ENCODE results near the gene MEX3D. TPM values are rescaled to one million over a fixed set of nuclear protein-coding genes. Genes with fewer than 3 reads are reported as not detected.

The MEX3D gene
- total RNA-seq, 1 experiment from 2014 or later: 70.4 TPM

- Histone ChIP-seq H2BK15ac (ENCODE audit: low read depth, low read length) (no peak overlapping the region), H3K23ac (ENCODE audit: insufficient read length, low read depth, low read length) (no peak overlapping the region), H3K23me2 (ENCODE audit: insufficient read length, low read depth, low read length, poor library complexity, severe bottlenecking) (peaks cover 11% of the 10 kb centered on the region), H2AFZ (ENCODE audit: low read length) (no peak overlapping the region), H3K4me2 (ENCODE audit: insufficient read depth, insufficient read length, low read length) (no peak overlapping the region), H3K14ac (ENCODE audit: insufficient read depth, low read length) (no peak overlapping the region), H4K8ac (replicated peaks; ENCODE audit: insufficient read length, low read depth, low read length) (no peak overlapping the region), H2AK5ac (ENCODE audit: insufficient read length, low read length) (no peak overlapping the region), H2BK120ac (ENCODE audit: low read depth, low read length, poor library complexity, severe bottlenecking) (no peak overlapping the region), H3K9me3 (ENCODE audit: control insufficient read depth, low read depth, low read length) (no peaks in the 10 kb centered on the region), H4K5ac (ENCODE audit: insufficient read length, low read depth, low read length) (no peak overlapping the region), H3K18ac (ENCODE audit: insufficient read length, low read depth, low read length) (no peak overlapping the region), H3K9ac (ENCODE audit: extremely low read depth, insufficient read length, low read length) (no peak overlapping the region), H3K27ac (ENCODE audit: insufficient read length, low read depth, low read length) (no peak overlapping the region), H3K79me1 (ENCODE audit: insufficient read depth, low read depth, low read length, poor library complexity, severe bottlenecking) (no peaks in the 10 kb centered on the region), H3K27me3 (ENCODE audit: insufficient read depth, low read length) (no peaks in the 10 kb centered on the region; the same call in 1 of the 2 replicates), H3K79me2 (ENCODE audit: insufficient read depth, low read length) (no peaks in the 10 kb centered on the region), H3K4ac (ENCODE audit: low read depth, low read length) (no peak overlapping the region), H2BK12ac (ENCODE audit: insufficient read length, low read depth, low read length) (no peak overlapping the region), H4K20me1 (ENCODE audit: control insufficient read depth, insufficient read depth, insufficient read length) (no peaks in the 10 kb centered on the region), H3T11ph (ENCODE audit: low read length) (no peak overlapping the region), H3K4me1 (ENCODE audit: insufficient read depth, low read length) (no peaks in the 10 kb centered on the region), H2BK5ac (ENCODE audit: insufficient read length, low read length) (no peak overlapping the region), H2BK20ac (ENCODE audit: low read depth, low read length, poor library complexity, severe bottlenecking) (no peak overlapping the region), H3K56ac (ENCODE audit: insufficient read length, low read depth, low read length) (no peak overlapping the region), H4K91ac (ENCODE audit: insufficient read length, low read depth, low read length) (no peak overlapping the region)
- Mint-ChIP-seq H3K27ac (no peak overlapping the region), H3K27me3 (ENCODE audit: low read depth) (peaks cover 71% of the 10 kb centered on the region), H3K4me3 (no peak overlapping the region; a peak in 1 of 5 replicates), H3K9me3 (peaks cover under 1 to 5% of the 10 kb centered on the region in 2 experiments; a peak in 3 of 5 replicates), H3K4me1 (peaks cover 13 to 23% of the 10 kb centered on the region in 2 experiments), H3K36me3 (ENCODE audit: insufficient read depth in 1 of 3, low read depth in 3 of 3) (no peaks in the 10 kb centered on the region)
- TF ChIP-seq CTCF (conservative IDR thresholded peaks at IDR 0.05): no peak
- DNase-seq: no peak
- no CpG with 5 or more reads among the region's 45 CpGs for WGBS (ENCODE audit: extremely low coverage, insufficient read length, low lambda C conversion rate)
These were observed 61.9 kb downstream of the MEX3D start for GRCh38 chr19:1505991-1506881.
